ENCODE results near the gene VASP.

The VASP gene

DNA sequence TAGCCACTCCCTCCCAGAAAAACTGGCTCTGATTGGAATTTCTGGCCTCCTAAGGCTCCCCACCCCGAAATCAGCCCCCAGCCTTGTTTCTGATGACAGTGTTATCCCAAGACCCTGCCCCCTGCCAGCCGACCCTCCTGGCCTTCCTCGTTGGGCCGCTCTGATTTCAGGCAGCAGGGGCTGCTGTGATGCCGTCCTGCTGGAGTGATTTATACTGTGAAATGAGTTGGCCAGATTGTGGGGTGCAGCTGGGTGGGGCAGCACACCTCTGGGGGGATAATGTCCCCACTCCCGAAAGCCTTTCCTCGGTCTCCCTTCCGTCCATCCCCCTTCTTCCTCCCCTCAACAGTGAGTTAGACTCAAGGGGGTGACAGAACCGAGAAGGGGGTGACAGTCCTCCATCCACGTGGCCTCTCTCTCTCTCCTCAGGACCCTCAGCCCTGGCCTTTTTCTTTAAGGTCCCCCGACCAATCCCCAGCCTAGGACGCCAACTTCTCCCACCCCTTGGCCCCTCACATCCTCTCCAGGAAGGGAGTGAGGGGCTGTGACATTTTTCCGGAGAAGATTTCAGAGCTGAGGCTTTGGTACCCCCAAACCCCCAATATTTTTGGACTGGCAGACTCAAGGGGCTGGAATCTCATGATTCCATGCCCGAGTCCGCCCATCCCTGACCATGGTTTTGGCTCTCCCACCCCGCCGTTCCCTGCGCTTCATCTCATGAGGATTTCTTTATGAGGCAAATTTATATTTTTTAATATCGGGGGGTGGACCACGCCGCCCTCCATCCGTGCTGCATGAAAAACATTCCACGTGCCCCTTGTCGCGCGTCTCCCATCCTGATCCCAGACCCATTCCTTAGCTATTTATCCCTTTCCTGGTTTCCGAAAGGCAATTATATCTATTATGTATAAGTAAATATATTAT is 33.3 kb upstream of the VASP start:
- DNase-seq, result no peak

- no peak for DNase-seq
These were observed 32.4 kb upstream of the VASP start for GRCh38 chr19:45474606-45475521.

DNA sequence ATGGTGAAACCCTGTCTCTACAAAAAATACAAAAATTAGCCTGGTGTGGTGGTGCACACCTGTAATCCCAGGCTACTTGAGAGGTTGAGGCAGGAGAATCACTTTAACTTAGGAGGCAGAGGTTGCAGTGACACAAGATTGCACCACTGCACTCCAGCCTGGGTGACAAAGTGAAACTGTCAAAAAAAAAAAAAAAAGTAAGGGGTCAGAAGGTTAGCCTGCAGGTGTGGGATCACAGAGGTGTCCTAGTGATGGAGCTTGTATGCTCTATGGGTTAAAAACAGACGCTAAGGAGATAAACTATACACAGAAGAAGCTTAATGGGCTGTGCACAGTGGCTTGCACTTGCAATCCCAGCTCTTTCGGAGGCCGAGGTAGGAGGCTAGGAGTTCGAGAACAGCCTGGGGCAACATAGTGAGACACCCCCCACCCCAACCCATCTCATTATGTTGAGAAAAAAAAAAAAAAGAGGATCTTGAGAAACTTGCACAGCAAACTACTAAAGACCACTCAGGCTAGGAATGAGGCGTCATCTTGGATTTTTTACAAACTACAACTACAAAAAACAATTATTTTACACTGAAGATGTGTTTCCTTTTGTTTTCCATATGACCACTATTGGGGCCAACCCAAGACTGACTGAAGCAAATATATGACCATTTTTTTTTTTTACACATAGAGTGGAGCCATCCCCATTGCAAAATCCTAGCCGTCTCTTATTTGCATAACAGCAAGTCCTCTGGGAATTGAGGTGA is 31.6 kb upstream of the VASP start:
- no peak for DNase-seq

GRCh38 chr19:45476304-45476703 is 31.0 kb upstream of the VASP start:
- no peak for DNase-seq

GRCh38 chr19:45477186-45477585 is 30.1 kb upstream of the VASP start:
- DNase-seq, result no peak

DNA sequence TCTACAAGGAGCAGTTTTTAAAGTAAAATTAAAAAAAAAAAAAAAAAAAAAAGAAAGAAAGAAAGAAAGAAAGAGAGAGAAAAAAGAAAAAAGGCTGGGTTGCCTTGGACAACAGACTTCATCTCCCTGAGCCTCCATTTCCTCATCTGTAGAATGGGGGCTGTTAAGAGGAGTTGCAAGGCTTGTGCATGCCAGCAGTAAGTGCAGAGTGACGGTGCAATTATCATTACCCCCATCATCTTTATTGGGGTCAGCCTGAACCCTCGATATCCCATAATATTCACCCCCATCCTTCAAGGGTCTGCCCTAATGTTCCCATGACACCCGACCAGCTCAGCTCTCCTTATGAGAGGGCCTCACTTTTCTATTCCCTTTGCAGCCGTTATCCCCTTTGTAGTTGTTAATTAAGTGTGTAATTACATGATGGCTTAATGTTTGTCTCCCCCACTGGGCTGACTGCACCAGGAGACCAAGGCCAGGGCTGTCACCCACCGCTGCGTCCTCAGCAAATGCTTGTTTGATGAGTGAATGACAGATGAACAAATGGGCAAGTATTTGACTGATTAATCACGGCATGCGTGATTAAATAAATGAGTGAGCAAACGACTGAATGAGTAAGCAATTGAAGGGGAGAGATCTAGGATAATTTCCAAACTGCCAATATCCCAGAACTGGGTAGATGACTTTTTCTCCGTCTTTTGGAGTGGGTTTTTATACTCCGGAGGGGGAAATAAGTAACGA is 29.4 kb upstream of the VASP start:
- DNase-seq, result no peak

- DNase-seq, result peak; percentile 92 to 93
These were observed 28.6 kb upstream of the VASP start for GRCh38 chr19:45478454-45479238.

DNA sequence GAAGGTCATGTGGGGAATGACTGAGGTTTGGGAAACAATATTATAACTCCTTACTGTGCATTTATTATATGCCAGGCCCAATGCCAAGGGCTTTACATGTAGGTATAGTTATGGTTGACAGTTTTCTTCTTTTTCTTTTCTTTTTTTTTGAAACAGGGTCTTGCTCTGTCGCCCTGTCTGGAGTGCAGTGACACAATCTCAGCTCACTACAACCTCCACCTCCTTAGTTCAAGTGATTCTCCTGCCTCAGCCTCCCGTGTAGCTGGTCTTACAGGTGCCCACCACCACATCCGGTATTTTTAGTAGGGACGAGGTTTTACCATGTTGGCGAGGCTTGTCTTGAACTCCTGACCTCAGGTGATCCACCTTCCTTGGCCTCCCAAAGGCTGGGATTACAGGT is 24.2 kb upstream of the VASP start:
- no peak for DNase-seq

DNA sequence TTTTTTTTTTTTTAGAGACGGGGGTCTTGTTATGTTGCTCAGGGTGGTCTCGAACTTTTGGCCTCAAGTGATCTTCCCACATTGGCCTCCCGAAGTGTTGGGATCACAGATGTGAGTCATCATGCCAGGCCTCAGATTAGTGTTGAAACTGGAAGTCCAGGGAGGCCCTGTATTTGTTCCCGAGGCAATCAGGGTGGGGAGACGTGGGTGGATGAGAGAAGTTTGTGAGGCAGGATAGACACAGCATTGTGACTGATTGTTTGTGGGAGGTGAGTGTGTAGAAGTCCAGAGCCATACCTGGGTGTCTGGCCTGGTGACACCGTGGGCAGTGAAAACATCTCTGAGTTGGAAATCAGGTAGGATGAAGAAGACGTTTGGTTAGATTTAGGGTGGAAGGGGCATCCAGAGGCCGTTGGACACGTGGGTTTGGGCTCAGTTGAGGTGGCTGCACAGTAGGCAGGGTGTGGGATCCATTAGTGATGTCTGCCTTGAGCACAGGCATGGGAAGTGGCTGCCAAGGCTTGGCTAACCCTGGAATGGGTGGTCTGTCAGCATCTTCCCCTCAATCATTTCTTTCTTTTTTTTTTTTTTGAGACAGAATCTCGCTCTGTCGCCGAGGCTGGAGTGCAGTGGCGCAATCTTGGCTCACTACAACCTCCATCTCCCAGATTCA is 22.9 kb upstream of the VASP start:
- no peak for DNase-seq

DNA sequence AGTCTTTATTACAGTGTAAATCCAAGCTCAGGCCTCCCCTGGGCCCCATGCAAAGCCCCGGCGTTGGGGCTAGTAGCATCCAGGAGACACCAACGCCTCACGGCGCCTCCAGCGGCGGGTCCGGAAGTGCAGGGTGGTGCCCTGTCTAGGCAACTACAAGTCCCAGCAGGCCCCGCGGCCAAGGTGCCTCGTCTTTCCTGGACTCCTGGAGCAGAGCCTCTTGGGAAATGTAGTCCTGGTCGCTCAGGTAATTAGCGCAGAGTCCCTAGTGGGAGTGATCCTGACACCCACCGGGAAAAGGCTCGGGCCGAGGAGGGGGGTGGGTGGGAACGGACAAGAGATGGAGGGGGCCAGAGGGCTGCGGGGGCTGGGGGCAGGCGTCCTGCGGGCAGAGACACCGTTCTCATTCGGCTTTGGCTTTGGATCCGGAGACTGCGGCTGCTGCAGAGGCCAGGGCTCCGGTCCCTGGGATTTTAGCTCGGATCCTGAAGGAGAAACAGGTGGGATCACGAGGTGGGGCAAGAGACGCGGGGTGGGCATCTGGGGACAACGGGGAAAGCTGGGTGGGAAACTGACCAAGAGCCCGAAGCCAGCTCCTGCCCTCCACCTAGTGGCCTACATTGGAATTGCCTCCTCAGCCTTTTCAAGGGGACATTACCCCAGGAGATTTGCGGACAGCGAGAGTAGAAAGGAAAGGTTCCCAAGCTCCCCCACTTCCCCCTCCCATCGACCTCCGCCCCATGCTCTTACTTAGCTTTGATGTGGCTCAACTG is 21.8 kb upstream of the VASP start:
- DNase-seq, result peak; percentile 93 to 98

- DNase-seq, result no peak
These were observed 18.6 kb upstream of the VASP start for GRCh38 chr19:45488708-45489107.

DNA sequence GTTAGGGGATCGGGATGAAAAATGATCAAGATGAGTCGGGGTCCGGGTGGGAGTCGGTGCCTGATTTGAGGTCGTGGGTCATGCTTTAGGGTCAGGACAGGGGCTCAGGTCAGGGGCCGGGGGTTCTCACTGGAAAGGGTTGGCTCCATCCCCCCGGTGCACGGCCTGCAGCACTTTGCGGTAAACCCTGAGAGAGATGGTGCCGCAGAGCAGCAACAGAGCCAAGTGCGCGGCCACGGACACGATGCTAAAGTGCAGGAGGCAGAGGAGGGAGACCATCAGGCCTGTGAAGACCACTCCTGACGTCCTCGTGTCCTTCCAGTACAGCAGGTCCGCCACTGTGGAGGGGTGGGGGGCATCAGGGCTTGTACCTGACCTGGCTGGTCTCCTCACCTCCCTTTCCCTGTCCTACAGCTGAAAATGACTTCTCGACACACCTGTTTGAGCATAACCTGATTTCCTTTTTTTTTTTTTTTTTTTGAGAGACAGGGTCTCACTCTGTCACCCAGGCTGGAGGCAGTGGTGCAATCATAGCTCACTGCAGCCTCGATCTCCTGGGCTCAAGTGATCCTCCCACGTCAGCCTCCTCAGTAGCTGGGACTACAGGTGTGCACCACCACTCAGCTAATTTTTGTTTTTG is 17.9 kb upstream of the VASP start:
- DNase-seq, result no peak

DNA sequence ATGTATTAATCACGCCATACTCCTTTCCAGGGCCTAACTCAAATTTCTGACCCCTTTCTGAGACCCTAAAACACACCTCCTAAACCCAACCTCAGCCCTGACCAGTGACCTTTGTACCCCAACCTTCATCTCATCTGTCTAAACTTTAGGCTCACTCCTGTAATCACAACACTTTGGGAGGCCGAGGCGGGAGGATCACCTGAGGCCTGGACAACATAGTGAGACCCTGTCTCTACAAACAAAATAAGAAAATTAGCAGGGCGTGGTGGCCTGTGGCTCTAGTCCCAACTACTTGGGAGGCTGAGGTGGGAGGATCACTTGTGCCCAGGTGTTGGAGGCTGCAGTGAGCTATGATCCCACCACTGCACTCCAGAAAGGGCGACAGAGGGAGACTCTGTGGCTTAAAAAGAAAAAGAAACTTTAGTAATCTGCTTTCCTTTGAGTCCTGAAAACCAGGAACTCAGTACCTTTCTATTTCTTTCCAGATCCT is 15.1 kb upstream of the VASP start:
- DNase-seq, result no peak

DNA sequence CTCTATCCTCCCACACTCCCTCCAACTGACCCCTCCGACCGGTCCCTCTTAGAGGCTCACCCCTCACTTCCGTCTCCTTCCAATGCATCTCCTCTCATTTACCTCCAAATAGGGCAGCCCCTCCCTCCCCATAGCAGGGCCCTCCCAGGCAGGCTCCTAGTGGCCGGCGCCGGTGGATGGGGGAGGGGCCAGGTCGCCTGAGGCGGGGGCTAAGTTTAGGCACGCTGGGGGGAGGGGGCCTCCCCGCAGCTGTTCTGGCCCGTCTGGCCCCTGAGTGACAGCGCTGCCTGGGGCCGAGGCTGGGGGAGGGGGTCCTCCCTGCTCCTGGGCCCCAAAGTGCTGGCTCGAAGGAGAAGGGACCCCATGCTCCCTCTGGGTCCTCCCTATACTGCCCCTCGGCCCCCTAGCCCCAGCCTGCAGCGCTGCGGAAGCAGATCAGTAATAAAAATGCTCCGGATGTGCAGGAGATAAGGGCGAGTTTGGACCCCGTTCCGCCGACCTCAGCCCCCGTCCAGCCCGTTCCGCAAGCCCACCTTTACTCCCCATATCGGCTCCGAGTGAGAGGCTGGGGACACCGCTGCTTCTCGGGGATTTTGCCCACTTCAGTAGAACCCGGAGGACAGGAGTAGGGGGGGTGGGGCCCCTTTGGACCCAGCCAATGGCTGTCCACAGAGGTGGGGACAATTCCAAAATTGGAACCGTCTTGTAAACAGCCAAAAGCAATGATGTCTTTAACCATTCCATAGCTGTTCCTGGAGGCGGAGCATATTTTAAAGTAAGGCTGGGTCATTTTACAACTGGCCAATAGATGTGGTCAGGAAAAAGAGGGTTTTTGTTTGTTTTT is 14.4 kb upstream of the VASP start:
- DNase-seq, result no peak

DNA sequence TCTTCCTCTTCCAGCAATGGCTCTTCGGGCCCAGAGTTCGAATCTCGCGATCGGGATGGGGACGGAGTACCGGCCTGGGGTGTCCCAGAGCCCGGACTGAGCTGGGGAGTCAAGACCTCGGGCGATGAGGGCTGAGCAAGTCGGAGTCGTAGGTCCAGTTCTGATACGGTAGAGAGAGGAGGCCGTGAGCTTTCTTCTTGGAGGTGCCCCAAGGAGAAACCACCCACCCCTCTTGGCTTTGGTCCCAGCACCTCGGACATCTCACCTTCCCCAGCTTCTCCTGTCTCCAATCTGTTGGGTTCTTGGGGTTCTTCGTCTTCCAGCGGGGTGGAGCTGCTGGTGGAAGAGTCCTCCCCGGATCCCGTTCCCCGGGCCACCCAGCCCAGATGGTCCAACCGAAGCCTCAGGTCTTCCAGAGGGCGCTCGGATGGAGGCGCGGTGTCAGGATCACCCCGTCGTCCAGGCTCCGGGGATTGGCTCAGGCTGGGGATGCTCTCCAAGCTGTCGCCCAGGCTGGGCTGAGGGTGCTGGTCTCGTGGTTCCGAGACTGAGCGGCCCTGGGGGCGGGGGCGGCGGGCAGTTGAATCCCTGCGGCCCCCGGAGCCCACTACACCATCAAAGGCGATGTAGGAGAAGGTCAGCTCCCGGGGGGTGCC is 12.9 kb upstream of the VASP start:
- no peak for DNase-seq

- DNase-seq, result no peak
These were observed 12.1 kb upstream of the VASP start for GRCh38 chr19:45495178-45495577.

- peak; percentile 33 to 57 for DNase-seq
These were observed 10.8 kb upstream of the VASP start for GRCh38 chr19:45496349-45496953.
